Activated T-cell treated with anti-CD3 and anti-CD28 coated beads for 48 hours (primary cell): ENCODE results near the gene WASHC1.
"Not testable (repeated sequence)": the region's sequence is repeated elsewhere in the genome, so short reads cannot be mapped to it uniquely, and the experiment has no call there.

ENCODE experiments used
- DNase-seq: peaks from one replicate; pipeline ENCODE4 v3.0.0-alpha.2; 2020; ENCODE audit warnings: low read depth

The WASHC1 gene

GRCh38 chr9:11206-11605, 18.1 kb downstream of the WASHC1 start:
- peak; percentile 88 for DNase-seq

- not testable (repeated sequence) for DNase-seq
These were observed 18.6 kb downstream of the WASHC1 start for GRCh38 chr9:10653-11053.

DNA sequence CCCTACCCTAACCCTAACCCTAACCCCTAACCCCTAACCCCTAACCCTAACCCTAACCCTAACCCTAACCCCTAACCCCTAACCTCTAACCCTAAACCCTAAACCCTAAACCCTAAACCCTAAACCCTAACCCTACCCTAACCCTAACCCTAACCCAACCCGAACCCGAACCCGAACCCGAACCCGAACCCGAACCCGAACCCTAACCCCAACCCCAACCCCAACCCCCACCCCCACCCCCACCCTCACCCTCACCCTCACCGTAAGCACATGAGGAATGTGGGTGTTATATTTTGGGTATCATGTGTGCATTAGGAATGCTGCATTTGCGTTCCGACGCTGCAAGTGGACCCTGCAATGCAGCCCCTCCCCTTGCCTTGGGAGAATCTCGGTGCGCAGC, 19.0 kb downstream of the WASHC1 start:
- not testable (repeated sequence) for DNase-seq
